Left ventricle myocardium inferior (tissue), 1 donor: ENCODE measurements around the gene PBXIP1. TPM values are rescaled to one million over a fixed set of nuclear protein-coding genes. Genes with fewer than 3 reads are reported as not detected.

Experiments used
- DNase-seq: peaks from one replicate; pipeline ENCODE4 v3.0.0-alpha.2; 2020
- H3K27ac ChIP-seq: fragments of 200-600 bp; replicated peaks from 2 replicates; pipeline ENCODE4 v1.8.0; 2021
- H3K27me3 ChIP-seq: fragments of 200-600 bp; 2 replicates; pipeline ENCODE4 v1.8.0; 2021; ENCODE audit warnings: low read depth
- H3K36me3 ChIP-seq: fragments of 200-600 bp; 2 replicates; pipeline ENCODE4 v1.8.0; 2021
- H3K4me1 ChIP-seq: fragments of 200-600 bp; 2 replicates; pipeline ENCODE4 v1.8.0; 2021
- H3K4me3 ChIP-seq: fragments of 200-600 bp; 2 replicates; pipeline ENCODE4 v1.8.0; 2021; ENCODE audit warnings: mild to moderate bottlenecking, moderate library complexity
- H3K9me3 ChIP-seq: fragments of 200-600 bp; replicated peaks from 2 replicates; pipeline ENCODE4 v1.8.0; 2021
- CTCF ChIP-seq: fragments of 200-600 bp; IDR thresholded peaks from 2 replicates; pipeline ENCODE4 v1.8.0; 2021; ENCODE audit warnings: antibody characterized with exemption, mild to moderate bottlenecking, borderline replicate concordance
- intact Hi-C: fragments of 100-400 bp; cut with micrococcal nuclease; formaldehyde crosslinking; loops from one replicate; pipeline ENCODE4 v1.11.0; 2022
- total RNA-seq: library from RNA; stranded (reverse); fragmentation: NEBNext Ultra II Directional; extraction: Animal tissue kit (Norgen Biotek cat#: 25700); gene quantifications from one replicate; pipeline ENCODE4 v1.2.1, GENCODE V29; 2021
- donor health status: DM: no; HTN: yes; CAD: no; lungs with severe emphysema.

PBXIP1 gene
- total RNA-seq, 1 donor from 2014 or later = 52.3 TPM

GRCh38 chr1:154945962-154946850 is 9.7 kb downstream of the PBXIP1 start:
- DNase-seq = no peak
- Histone ChIP-seq H3K4me3 (no peak overlapping the region), H3K9me3 (no peaks in the 10 kb centered on the region), H3K27me3 (no peaks in the 10 kb centered on the region), H3K36me3 (peaks cover 40% of the 10 kb centered on the region), H3K27ac (peak overlapping the region; percentile 33), H3K4me1 (peaks cover 45% of the 10 kb centered on the region)
- intact Hi-C loops = no loop called here
- no peak for TF ChIP-seq CTCF

- TF ChIP-seq CTCF = no peak
- intact Hi-C loops = no loop called here
- Histone ChIP-seq H3K4me3 (no peak overlapping the region), H3K9me3 (no peaks in the 10 kb centered on the region), H3K36me3 (peaks cover 34% of the 10 kb centered on the region), H3K4me1 (peaks cover 52% of the 10 kb centered on the region), H3K27me3 (no peaks in the 10 kb centered on the region), H3K27ac (peak overlapping the region; percentile 59)
- no peak for DNase-seq
These were observed 10.5 kb downstream of the PBXIP1 start for GRCh38 chr1:154945160-154945961.

- Histone ChIP-seq H3K36me3 (peaks cover 34% of the 10 kb centered on the region), H3K27ac (peak overlapping the region; percentile 59)
- intact Hi-C loops = no loop called here
These were observed 11.3 kb downstream of the PBXIP1 start for GRCh38 chr1:154944401-154945159.

GRCh38 chr1:154943649-154944400 is 12.1 kb downstream of the PBXIP1 start:
- Histone ChIP-seq H3K36me3 (peaks cover 34% of the 10 kb centered on the region), H3K4me3 (no peak overlapping the region), H3K27me3 (no peaks in the 10 kb centered on the region), H3K4me1 (peaks cover 64% of the 10 kb centered on the region), H3K9me3 (no peaks in the 10 kb centered on the region), H3K27ac (peak overlapping the region; percentile 59)
- peak; percentile 80 for TF ChIP-seq CTCF
- intact Hi-C loops = no loop called here
- no peak for DNase-seq

More at GRCh38 chr1:154944401-154945159, 11.3 kb downstream of the PBXIP1 start:
- TF ChIP-seq CTCF = no peak
- no peak for DNase-seq
- H3K9me3 ChIP-seq = no peaks in the 10 kb centered on the region
- H3K27me3 ChIP-seq = no peaks in the 10 kb centered on the region
- no peak overlapping the region for H3K4me3 ChIP-seq
- peaks cover 60% of the 10 kb centered on the region for H3K4me1 ChIP-seq
